Naive thymus-derived CD4-positive, alpha-beta T cell (primary cell): ENCODE measurements around the gene ZNF532. TPM values are rescaled to one million over a fixed set of nuclear protein-coding genes. Genes with fewer than 3 reads are reported as not detected.

Source experiments
- ATAC-seq: fragments of 150-1000 bp; cut with Tn5 transposase; 2 replicates; pipeline ENCODE4 v1.10.0; 2021; ENCODE audit warnings: mild to moderate bottlenecking, moderate library complexity
- CTCF ChIA-PET: fragments of 350-600 bp; sonication (Branson Sonifier 250); formaldehyde crosslinking; loops from one replicate; lab custom pipeline; 2021; ENCODE audit warnings: antibody characterized with exemption; lab: Charles Lee
- POLR2A ChIA-PET: fragments of 350-600 bp; sonication (Branson Sonifier 250); formaldehyde crosslinking; loops from one replicate; lab custom pipeline; 2021; ENCODE audit warnings: antibody characterized with exemption, inconsistent platforms; lab: Charles Lee
- DNase-seq, 9 donors: peaks; one replicate each; pipeline versions ENCODE4 v3.0.0 to v3.0.0-alpha.2; 2020 to 2022; ENCODE audit warnings: mixed read lengths in 1 of 9
- H3K27ac ChIP-seq: one replicate; pipeline ENCODE4 v1.7.0; 2013; ENCODE audit warnings: mild to moderate bottlenecking, low read depth, low read length, moderate library complexity
- H3K27me3 ChIP-seq, 2 donors: one replicate each; pipeline ENCODE4 v1.7.0; 2013; ENCODE audit warnings: low read length in 2 of 2, mild to moderate bottlenecking in 2 of 2, moderate library complexity in 2 of 2; ENCODE audit not compliant: control insufficient read depth in 2 of 2, insufficient read depth in 2 of 2
- H3K36me3 ChIP-seq, 3 experiments: 1 replicate in 2 of 3; 2 replicates in 1 of 3; pipeline ENCODE4 v1.7.0; 2013; ENCODE audit warnings: low read length in 3 of 3, mild to moderate bottlenecking in 3 of 3, moderate library complexity in 1 of 3; ENCODE audit not compliant: insufficient read depth in 3 of 3, control insufficient read depth in 2 of 3
- H3K4me1 ChIP-seq, 2 donors: one replicate each; pipeline ENCODE4 v1.7.0; 2013; ENCODE audit warnings: low read length in 2 of 2, mild to moderate bottlenecking in 2 of 2, moderate library complexity in 1 of 2; ENCODE audit not compliant: control insufficient read depth in 2 of 2, insufficient read depth in 2 of 2
- H3K4me3 ChIP-seq: 2 replicates; pipeline ENCODE4 v1.7.0; 2013; ENCODE audit warnings: mild to moderate bottlenecking, low read length
- H3K9me3 ChIP-seq, 3 experiments: 1 replicate in 2 of 3; 2 replicates in 1 of 3; pipeline ENCODE4 v1.7.0; 2013; ENCODE audit warnings: low read length in 3 of 3; ENCODE audit not compliant: control insufficient read depth in 2 of 3
- H3K27ac Mint-ChIP-seq, 9 donors: one replicate each; pipeline ENCODE4 v1.8.0; 2020 to 2022; ENCODE audit warnings: mixed read lengths in 9 of 9, mild to moderate bottlenecking in 8 of 9, moderate library complexity in 5 of 9, inconsistent platforms in 2 of 9
- H3K27me3 Mint-ChIP-seq, 5 donors: one replicate each; pipeline ENCODE4 v1.8.0; 2021 to 2022; ENCODE audit warnings: mixed read lengths in 5 of 5, mild to moderate bottlenecking in 1 of 5
- H3K36me3 Mint-ChIP-seq, 5 donors: one replicate each; pipeline ENCODE4 v1.8.0; 2020 to 2022; ENCODE audit warnings: mixed read lengths in 5 of 5, mild to moderate bottlenecking in 3 of 5, inconsistent platforms in 1 of 5
- H3K4me1 Mint-ChIP-seq, 7 donors: one replicate each; pipeline ENCODE4 v1.8.0; 2020 to 2022; ENCODE audit warnings: mixed read lengths in 7 of 7, mild to moderate bottlenecking in 3 of 7, inconsistent platforms in 1 of 7
- H3K4me3 Mint-ChIP-seq, 10 donors: one replicate each; pipeline ENCODE4 v1.8.0; 2020 to 2022; ENCODE audit warnings: mild to moderate bottlenecking in 10 of 10, mixed read lengths in 10 of 10, moderate library complexity in 6 of 10, inconsistent platforms in 2 of 10
- H3K9me3 Mint-ChIP-seq, 11 donors: one replicate each; pipeline ENCODE4 v1.8.0; 2020 to 2022; ENCODE audit warnings: mixed read lengths in 11 of 11, mild to moderate bottlenecking in 4 of 11, inconsistent platforms in 1 of 11, moderate library complexity in 1 of 11
- intact Hi-C, 2 donors: fragments of 100-400 bp; cut with micrococcal nuclease; formaldehyde crosslinking; loops; one replicate each; pipeline ENCODE4 v1.15.1; 2023
- polyA plus RNA-seq, 2 donors: library from polyadenylated mRNA; unstranded; fragments of 300-500 nt; fragmentation: Illumina TruSeq; gene quantifications; one replicate each; pipeline ENCODE4 v1.2.3, GENCODE V29; 2021
- total RNA-seq, 6 experiments: library from RNA in 5 of 6; stranded (reverse) in 5 of 6; gene quantifications; 1 replicate in 5 of 6; 2 replicates in 1 of 6; pipeline ENCODE4 v1.2.3 and lab custom pipeline; 2021 to 2026

The ZNF532 gene
- total and polyA plus RNA-seq, 7 experiments from 2014 or later = 0.28 to 15.7 (median 13.3) TPM; not detected in 1

GRCh38 chr18:58861861-58862301 is 2.8 kb upstream of the ZNF532 start:
- peaks cover 4 to 22% (median 14%) of the 10 kb centered on the region in 7 donors for H3K4me1 Mint-ChIP-seq
- Histone ChIP-seq H3K4me1 (peaks cover 6 to 8% of the 10 kb centered on the region in 2 donors), H3K36me3 (no peaks in the 10 kb centered on the region), H3K27me3 (peaks cover 0 to 4% of the 10 kb centered on the region in 2 donors), H3K9me3 (no peaks in the 10 kb centered on the region), H3K27ac (no peak overlapping the region), H3K4me3 (no peak overlapping the region)
- H3K27ac Mint-ChIP-seq = no peak overlapping the region
- peaks cover 0 to 1% (median 0%) of the 10 kb centered on the region in 11 donors for H3K9me3 Mint-ChIP-seq
- H3K4me3 Mint-ChIP-seq = peak overlapping the region in 2 of 10 donors; percentile 25 to 78
- POLR2A ChIA-PET = no interaction called here
- intact Hi-C loops = no loop called here
- H3K36me3 Mint-ChIP-seq = peaks cover 0 to 4% (median 0%) of the 10 kb centered on the region in 5 donors
- CTCF ChIA-PET = no interaction called here
- no peak for DNase-seq
- ATAC-seq = no peak
- peaks cover 44 to 77% (median 62%) of the 10 kb centered on the region in 5 donors for H3K27me3 Mint-ChIP-seq

DNA sequence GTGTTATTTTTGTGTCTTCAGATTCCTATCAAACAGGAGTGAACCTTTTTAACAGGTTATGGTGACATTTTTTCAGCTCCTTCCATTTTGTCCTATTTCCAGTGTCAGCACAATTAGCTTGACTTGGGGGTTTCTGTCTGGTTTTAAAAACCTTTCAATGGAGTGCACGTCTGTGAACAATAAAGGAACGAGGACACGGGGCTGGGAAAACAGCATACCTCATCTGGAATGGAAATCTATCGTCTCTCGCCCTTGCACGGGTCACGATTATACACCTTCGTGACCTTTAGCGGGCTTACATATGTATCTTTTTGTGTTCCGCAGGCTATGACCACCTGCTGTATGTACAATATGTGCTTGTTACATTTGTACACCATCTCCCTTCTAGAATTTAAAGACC is 2.3 kb upstream of the ZNF532 start:
- peak overlapping the region in 2 of 9 donors; percentile 85 to 86 for H3K27ac Mint-ChIP-seq
- peaks cover 0 to 4% (median 0%) of the 10 kb centered on the region in 5 donors for H3K36me3 Mint-ChIP-seq
- H3K27ac ChIP-seq = no peak overlapping the region
- CTCF ChIA-PET = no interaction called here
- intact Hi-C loops = no loop called here
- no peaks in the 10 kb centered on the region for H3K9me3 ChIP-seq
- POLR2A ChIA-PET = no interaction called here
- H3K4me3 ChIP-seq = peak overlapping the region; percentile 4
- H3K4me1 ChIP-seq = peaks cover 6 to 8% of the 10 kb centered on the region in 2 donors
- ATAC-seq = no peak
- no peaks in the 10 kb centered on the region for H3K36me3 ChIP-seq
- H3K4me1 Mint-ChIP-seq = peaks cover 4 to 22% (median 14%) of the 10 kb centered on the region in 7 donors
- peaks cover 44 to 78% (median 62%) of the 10 kb centered on the region in 5 donors for H3K27me3 Mint-ChIP-seq
- H3K9me3 Mint-ChIP-seq = peaks cover 0 to 1% (median 0%) of the 10 kb centered on the region in 11 donors
- peaks cover 0 to 4% of the 10 kb centered on the region in 2 donors for H3K27me3 ChIP-seq
- DNase-seq = no peak
- H3K4me3 Mint-ChIP-seq = peak overlapping the region; percentile 26 to 82 (median 73)

GRCh38 chr18:58862851-58863538 is 1.7 kb upstream of the ZNF532 start:
- ChIA-PET CTCF (no interaction called here), POLR2A (no interaction called here)

GRCh38 chr18:58863539-58864145 is 1.0 kb upstream of the ZNF532 start:
- peaks cover 4 to 22% (median 13%) of the 10 kb centered on the region in 7 donors for H3K4me1 Mint-ChIP-seq
- H3K36me3 Mint-ChIP-seq = peaks cover 0 to 12% (median 0%) of the 10 kb centered on the region in 5 donors
- Histone ChIP-seq H3K4me1 (peaks cover 6 to 8% of the 10 kb centered on the region in 2 donors), H3K9me3 (no peaks in the 10 kb centered on the region), H3K4me3 (no peak overlapping the region), H3K36me3 (no peaks in the 10 kb centered on the region), H3K27ac (no peak overlapping the region), H3K27me3 (peaks cover 0 to 4% of the 10 kb centered on the region in 2 donors)
- H3K27me3 Mint-ChIP-seq = peaks cover 51 to 87% (median 66%) of the 10 kb centered on the region in 5 donors
- ATAC-seq = peak; percentile 73
- intact Hi-C loops = loop anchor here in 1 of 2 donors (1.0 to 2.0 kb wide), 2 partner anchors 44 to 275 kb away; partner anchors contain the start of gene SEC11C
- ChIA-PET POLR2A (interaction anchor here (0.6 kb wide), 1 partner anchor 18 kb away, joined by 3 read pairs; no protein-coding TSS in a partner anchor), CTCF (no interaction called here)
- peak overlapping the region in 1 of 9 donors; percentile 86 for H3K27ac Mint-ChIP-seq
- H3K9me3 Mint-ChIP-seq = peaks cover 0 to 7% (median 4%) of the 10 kb centered on the region in 11 donors
- H3K4me3 Mint-ChIP-seq = peak overlapping the region in 8 of 10 donors; percentile 16 to 78 (median 51)
- peak in 8 of 9 donors; percentile 11 to 39 (median 24) for DNase-seq

More at GRCh38 chr18:58862851-58863538, 1.7 kb upstream of the ZNF532 start:
- Mint-ChIP-seq H3K27me3 (peaks cover 51 to 85% (median 67%) of the 10 kb centered on the region in 5 donors), H3K4me1 (peaks cover 4 to 22% (median 14%) of the 10 kb centered on the region in 7 donors), H3K36me3 (peaks cover 0 to 7% (median 0%) of the 10 kb centered on the region in 5 donors), H3K9me3 (peaks cover 0 to 4% (median 0%) of the 10 kb centered on the region in 11 donors), H3K27ac (peak overlapping the region in 4 of 9 donors; percentile 19 to 86 (median 60)), H3K4me3 (peak overlapping the region; percentile 26 to 82 (median 73))
- peak overlapping the region; percentile 4 for H3K4me3 ChIP-seq
- peaks cover 0 to 4% of the 10 kb centered on the region in 2 donors for H3K27me3 ChIP-seq
- DNase-seq (peak in 5 of 9 donors; percentile 11 to 28 (median 25)), ATAC-seq (peak; percentile 36)
- H3K4me1 ChIP-seq = peaks cover 6 to 8% of the 10 kb centered on the region in 2 donors
- H3K9me3 ChIP-seq = no peaks in the 10 kb centered on the region
- intact Hi-C loops = loop anchor here in 1 of 2 donors (1.0 kb wide), 1 partner anchor 44 kb away; no protein-coding TSS in a partner anchor
- no peak overlapping the region for H3K27ac ChIP-seq
- H3K36me3 ChIP-seq = no peaks in the 10 kb centered on the region

DNA sequence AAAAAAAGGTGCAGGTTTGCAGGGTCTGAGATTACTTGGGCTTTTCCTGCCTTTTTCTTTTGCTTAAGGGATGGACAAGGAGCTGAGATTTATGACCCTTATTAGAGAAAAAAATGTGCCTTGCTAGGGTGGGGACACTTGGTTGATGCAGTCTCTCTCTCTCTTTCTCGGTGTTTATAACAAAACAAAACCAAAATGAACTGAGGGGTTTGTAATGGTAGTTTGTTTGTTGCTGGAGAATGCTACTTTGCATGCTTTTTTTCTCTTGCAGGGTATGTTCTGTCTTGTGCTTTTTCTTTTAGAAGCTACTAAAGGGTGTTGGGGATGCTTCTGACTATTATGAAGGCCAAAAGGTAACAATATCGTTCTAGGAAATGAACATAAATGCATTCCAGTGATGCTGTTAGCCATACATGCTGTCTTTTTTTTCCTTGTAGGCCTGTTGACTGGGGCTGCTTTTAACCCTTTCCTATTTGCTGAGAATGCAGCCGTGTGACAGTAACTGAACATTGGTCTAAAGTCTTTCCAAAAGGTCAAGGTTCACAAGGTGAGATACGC is 435 bp downstream of the ZNF532 start:
- H3K4me1 ChIP-seq = peaks cover 6 to 8% of the 10 kb centered on the region in 2 donors
- H3K36me3 Mint-ChIP-seq = peaks cover 0 to 12% (median 0%) of the 10 kb centered on the region in 5 donors
- H3K4me1 Mint-ChIP-seq = peaks cover 4 to 22% (median 13%) of the 10 kb centered on the region in 7 donors
- H3K27ac Mint-ChIP-seq = no peak overlapping the region
- peaks cover 0 to 11% (median 4%) of the 10 kb centered on the region in 11 donors for H3K9me3 Mint-ChIP-seq
- no peak overlapping the region for H3K4me3 ChIP-seq
- H3K27ac ChIP-seq = no peak overlapping the region
- DNase-seq (no peak), ATAC-seq (no peak)
- CTCF ChIA-PET = no interaction called here
- peak overlapping the region in 6 of 10 donors; percentile 8 to 78 (median 60) for H3K4me3 Mint-ChIP-seq
- no peaks in the 10 kb centered on the region for H3K9me3 ChIP-seq
- POLR2A ChIA-PET = no interaction called here
- intact Hi-C loops = loop anchor here in 1 of 2 donors (2.0 kb wide), 1 partner anchor 274 kb away; the partner anchor contains the start of gene SEC11C
- peaks cover 56 to 85% (median 71%) of the 10 kb centered on the region in 5 donors for H3K27me3 Mint-ChIP-seq
- H3K36me3 ChIP-seq = no peaks in the 10 kb centered on the region
- peaks cover 0 to 4% of the 10 kb centered on the region in 2 donors for H3K27me3 ChIP-seq

DNA sequence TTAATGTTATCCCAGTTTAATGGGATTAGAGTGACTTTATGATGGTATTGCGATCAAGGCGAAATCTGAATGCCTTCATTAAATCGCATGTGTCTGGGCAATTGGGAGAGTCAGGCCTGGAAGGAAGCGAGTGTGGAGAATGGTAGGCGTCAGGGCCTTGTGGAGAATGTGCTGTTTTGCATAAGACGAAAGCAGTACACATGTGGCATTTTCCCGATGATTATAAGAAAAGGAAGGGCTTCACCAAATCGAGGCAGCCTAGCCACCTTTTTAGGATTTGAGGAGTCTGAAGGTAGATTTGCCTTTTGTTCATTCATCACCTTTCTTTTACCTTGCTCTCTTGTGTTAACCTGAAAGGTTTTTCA is 1.0 kb downstream of the ZNF532 start:
- peaks cover 0 to 12% (median 0%) of the 10 kb centered on the region in 5 donors for H3K36me3 Mint-ChIP-seq
- peaks cover 60 to 87% (median 74%) of the 10 kb centered on the region in 5 donors for H3K27me3 Mint-ChIP-seq
- ChIA-PET CTCF (no interaction called here), POLR2A (no interaction called here)
- peaks cover 0 to 11% (median 4%) of the 10 kb centered on the region in 11 donors for H3K9me3 Mint-ChIP-seq
- Histone ChIP-seq H3K4me1 (peaks cover 6 to 8% of the 10 kb centered on the region in 2 donors), H3K36me3 (no peaks in the 10 kb centered on the region), H3K27ac (no peak overlapping the region), H3K9me3 (no peaks in the 10 kb centered on the region), H3K4me3 (no peak overlapping the region), H3K27me3 (peaks cover 0 to 4% of the 10 kb centered on the region in 2 donors)
- intact Hi-C loops = loop anchor here in 1 of 2 donors (2.0 kb wide), 1 partner anchor 273 kb away; the partner anchor contains the start of gene SEC11C
- no peak overlapping the region for H3K27ac Mint-ChIP-seq
- H3K4me3 Mint-ChIP-seq = no peak overlapping the region
- no peak for DNase-seq
- H3K4me1 Mint-ChIP-seq = peaks cover 4 to 22% (median 13%) of the 10 kb centered on the region in 7 donors
- no peak for ATAC-seq
